ENCODE measurements around the gene RAD54L.
"Not testable (repeated sequence)": the region's sequence is repeated elsewhere in the genome, so short reads cannot be mapped to it uniquely, and the experiment has no call there.

Gene RAD54L

DNA sequence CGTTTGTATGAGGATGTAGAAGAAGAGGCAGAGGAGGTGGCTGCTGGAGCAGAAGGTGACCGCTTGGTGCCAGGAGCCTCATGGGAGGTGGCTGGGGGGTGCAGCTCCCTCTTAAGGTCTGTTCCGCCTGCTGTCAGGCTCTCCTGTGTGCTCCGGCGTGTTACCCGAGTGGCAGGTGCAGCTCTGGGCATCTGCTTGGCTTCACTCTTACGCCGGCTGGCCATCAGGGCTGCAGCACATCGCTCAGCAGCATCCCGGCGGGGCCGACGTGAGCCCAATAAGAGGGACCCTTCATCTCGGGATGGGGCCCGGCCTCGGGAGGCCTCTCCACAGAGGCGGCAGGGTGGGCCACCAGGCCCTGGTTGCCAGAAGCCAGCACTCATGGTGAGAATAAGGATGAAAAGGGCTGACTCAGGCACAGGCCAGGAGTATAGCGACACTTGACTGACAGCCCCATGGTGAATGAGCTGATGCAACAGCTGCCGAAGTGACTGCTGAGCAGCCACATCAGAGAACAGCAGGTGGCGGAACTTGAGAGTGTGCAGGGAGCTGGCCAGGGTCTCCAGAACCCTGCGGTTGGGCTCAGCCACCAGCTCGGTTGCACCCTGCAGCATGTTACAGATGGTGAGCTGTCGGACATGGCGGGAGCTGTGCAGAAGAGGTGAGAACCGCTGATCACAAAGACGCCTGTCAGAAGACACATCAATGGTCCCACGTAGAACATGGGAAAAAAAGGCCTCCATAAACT is 38.3 kb downstream of the RAD54L start:
- no peak for DNase-seq (ENCODE audit: low read depth in 2 of 2)

- DNase-seq (ENCODE audit: low read depth in 2 of 2), result no peak
These were observed 41.0 kb downstream of the RAD54L start for GRCh38 chr1:46288485-46289133.

DNA sequence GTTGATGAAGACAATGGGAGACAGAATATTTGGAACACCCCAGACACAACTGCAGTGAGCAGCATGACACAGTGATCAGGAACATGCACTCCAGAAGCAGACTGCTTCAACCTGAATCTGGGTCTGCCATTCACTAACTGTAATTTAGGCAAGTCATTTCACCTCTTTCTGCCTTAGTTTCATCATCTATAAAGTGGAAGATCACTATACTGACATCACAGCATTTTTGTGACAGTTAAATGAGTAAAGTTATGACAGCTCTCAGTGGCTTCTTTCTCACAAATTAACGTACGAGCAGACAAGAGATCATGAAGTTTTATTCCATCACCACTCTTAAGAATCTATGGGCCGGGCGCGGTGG is 41.6 kb downstream of the RAD54L start:
- DNase-seq (ENCODE audit: low read depth in 2 of 2), result no peak

- no peak for DNase-seq (ENCODE audit: low read depth in 2 of 2)
These were observed 42.4 kb downstream of the RAD54L start for GRCh38 chr1:46289976-46290375.

DNA sequence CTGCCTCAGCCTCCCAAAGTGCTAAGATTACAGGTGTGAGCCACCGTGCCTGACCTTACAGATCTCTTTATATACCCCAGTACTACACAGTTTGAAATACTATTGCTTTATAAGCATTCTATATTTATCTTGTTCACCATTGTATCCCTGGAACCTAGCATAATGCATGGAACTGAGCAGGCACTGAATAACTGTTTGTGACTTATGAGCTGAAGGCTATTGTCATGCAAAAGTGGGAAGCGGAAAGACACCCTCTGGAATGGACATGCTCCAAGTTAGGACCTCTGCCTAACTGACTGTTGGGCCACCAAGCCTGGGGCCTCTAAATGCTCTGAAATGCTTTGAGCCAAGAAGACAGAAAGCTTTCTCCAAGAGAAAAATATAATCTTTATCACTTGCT is 47.7 kb downstream of the RAD54L start:
- DNase-seq (ENCODE audit: low read depth in 2 of 2), result no peak

DNA sequence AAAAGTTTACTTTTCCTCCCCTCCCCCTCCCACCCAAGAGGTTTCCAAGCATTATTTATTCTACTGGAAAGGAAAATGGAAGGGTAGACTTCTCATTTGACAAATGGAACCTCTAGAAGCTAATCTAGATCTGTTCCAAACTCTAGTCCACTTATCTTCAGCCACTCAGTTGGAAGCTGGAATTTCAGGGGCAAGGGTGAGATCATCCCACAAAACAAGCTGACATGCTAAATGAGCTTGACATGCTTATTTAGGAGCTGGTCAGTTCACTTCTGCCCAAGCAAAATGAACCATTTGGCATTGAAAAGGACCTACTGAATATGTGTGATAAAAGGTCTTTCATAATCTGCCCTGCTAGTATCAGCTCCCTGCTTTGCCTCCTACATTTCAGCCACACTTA is 50.8 kb downstream of the RAD54L start:
- no peak for DNase-seq (ENCODE audit: low read depth in 2 of 2)

GRCh38 chr1:46300673-46301405 is 53.3 kb downstream of the RAD54L start:
- no peak for DNase-seq (ENCODE audit: low read depth in 2 of 2)

DNA sequence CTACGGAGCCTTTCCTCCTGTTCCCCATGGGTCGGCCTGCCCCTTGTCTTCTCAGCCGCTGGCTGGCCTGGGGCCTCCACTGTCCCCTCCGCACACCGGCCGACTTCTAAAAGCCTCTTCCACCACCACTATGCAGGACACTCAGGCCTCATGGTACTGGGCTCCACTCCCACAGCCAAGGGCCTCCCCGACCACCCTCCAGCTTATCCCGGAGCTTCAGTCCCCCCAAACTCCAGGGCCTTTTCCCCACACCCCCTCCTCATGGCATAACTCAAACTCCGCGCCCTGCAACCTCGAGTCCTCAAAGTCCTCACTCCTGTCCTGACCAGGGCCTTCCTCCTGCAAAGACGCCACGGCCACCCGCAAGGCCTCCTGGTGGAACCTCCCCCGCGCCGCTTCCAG is 53.8 kb downstream of the RAD54L start:
- DNase-seq (ENCODE audit: low read depth in 2 of 2), result no peak

DNA sequence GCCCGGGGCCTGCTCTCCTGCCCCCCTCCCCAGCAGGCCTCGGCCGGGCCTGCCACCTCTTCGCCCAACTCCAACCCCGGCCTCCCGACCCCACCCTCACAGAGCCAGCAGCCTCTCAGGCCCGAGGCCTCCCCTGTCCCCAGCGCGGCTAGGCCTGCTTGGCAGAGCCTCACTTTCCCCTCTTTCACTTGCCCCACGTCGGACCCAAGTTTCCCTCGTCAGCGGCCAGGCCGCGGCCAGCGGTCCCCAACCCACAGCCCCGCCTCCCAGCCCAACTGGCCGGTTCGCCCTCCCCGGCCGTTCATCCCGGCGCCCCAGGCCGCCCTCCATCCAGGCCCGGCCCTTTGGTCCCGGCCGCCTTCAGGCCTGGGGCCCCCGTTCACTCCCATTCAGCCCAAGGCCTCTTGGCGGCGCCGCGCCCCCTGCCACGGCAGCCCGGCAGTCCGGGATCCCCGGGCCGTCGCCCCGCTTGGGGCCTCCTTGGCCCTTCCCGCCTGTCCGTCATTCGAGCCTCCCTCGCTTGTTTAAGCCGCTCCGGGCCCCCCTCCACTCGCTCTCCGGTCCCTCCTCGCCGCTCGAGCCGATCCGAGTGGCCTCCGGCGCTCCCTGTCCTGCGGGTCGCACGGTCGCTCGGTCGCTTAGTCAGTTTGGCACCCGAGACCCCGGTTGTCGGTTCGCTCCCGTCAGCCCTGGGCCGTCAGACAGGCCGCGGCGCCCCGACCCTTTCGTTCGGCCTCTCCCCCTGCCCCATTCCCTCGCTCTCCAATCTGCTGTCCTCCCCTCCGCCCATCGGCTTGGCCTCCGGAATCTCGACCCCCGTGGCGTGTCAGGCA is 54.5 kb downstream of the RAD54L start:
- DNase-seq (ENCODE audit: low read depth in 2 of 2), result peak in 1 of 2 donors; percentile 22

DNA sequence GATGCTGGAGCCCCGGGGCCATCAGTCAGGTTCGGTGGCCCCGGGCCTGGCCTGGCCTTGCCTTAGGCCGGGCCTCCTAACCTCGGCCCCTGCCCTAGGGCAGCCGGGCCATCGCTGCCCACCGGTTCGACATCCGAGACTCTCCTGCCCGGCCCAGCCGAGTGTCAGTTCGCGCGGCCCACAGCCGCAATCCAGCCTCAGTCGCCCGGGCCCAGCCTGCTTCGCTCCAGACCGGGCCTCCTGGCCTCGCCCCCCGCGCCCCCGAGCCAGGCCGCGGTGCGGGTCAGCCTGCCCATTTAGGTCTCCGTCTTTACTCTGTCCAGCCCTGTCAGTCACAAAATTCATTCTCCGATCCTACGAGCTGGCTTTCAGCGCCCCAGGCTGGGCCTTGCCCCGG is 55.1 kb downstream of the RAD54L start:
- DNase-seq (ENCODE audit: low read depth in 2 of 2), result no peak

GRCh38 chr1:46303038-46303871 is 55.7 kb downstream of the RAD54L start, which contains the start of the genes LRRC41 and UQCRH:
LRRC41 (minus strand) TSS chr1:46303616; CDS start chr1:46303322, 294 bp downstream.
UQCRH (plus strand) TSS chr1:46303698; CDS start chr1:46303767, 69 bp downstream.
- peak; percentile 86 to 88 for DNase-seq (ENCODE audit: low read depth in 2 of 2)

DNA sequence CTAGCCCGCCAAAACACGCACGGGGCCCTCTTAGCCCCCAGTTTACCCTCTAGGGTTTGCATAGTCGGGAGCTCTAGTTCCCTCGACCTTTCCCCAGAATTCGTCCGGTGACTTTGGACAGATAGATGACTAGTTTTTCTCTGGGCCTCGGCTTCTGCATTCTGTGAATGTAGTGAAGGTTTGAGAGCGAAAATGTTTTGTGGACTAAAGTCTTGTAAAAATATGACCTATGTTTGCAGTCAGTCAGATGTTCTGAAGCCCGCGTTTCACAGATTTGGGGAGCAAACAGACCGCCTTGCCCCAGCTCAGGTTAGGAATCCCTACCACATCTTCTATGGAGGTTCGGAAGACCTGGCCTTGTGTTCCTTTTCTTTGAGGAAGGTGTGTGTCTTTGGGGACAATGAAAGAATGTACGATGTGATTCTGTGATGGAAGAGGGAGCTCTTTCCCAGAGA is 56.3 kb downstream of the RAD54L start:
- no peak for DNase-seq (ENCODE audit: low read depth in 2 of 2)

DNA sequence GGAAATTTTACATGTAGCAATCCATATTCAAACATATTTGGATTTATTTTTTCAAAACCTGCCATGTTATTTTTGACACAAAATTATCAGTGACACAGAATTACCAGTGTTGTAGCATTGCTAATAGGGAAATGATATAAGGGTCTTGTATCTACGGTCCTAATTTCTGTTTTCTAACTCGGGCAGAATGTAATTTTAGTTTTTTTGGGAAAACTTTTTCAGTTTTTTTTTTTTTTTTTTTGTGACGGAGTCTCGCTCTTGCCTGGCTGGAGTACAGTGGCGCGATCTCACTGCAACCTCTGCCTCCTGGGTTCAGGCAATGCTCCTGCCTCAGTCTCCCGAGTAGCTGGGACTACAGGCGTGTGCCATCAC is 58.6 kb downstream of the RAD54L start:
- no peak for DNase-seq (ENCODE audit: low read depth in 2 of 2)

- DNase-seq (ENCODE audit: low read depth in 2 of 2), result no peak
These were observed 62.0 kb downstream of the RAD54L start for GRCh38 chr1:46309401-46310159.

- no peak for DNase-seq (ENCODE audit: low read depth in 2 of 2)
These were observed 62.8 kb downstream of the RAD54L start for GRCh38 chr1:46310321-46310720.

DNA sequence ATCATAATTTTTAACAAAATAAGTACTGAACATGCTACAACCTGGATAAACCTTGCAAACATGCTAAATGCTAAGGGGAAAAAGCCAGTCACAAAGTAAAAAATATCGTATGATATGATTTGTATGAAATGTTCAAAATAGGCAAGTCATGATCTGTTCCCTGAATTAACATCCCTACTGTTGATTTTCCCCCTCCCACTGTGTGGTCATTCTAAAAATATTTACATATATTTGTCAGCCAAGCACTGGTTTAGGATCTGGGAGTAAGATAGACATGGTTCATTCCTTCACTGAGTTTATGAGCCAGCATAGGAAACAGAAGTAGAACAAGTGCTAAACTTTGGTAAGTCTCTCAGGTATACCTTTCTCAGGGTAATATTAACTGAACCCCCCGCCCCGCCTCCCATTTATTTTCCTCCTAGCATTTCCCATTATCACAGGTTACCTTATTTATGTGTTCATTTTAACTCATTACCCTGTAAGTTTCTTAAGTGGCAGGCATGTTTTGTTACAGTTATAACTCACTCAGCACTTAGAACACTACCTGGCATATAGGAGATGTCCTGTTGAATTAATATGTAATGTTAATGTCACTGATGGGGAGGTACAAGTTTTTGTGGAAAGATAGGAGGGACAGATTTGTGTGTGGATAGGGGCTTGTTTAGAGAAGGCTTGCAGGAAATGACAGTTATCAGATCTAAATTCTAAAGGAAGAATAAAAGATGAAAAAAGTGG is 68.3 kb downstream of the RAD54L start:
- DNase-seq (ENCODE audit: low read depth in 2 of 2), result no peak

GRCh38 chr1:46317323-46317722 is 69.8 kb downstream of the RAD54L start:
- no peak for DNase-seq (ENCODE audit: low read depth in 2 of 2)

GRCh38 chr1:46319301-46319700 is 71.7 kb downstream of the RAD54L start:
- not testable (repeated sequence) for DNase-seq (ENCODE audit: low read depth in 2 of 2)

Data from stimulated activated CD8-positive, alpha-beta memory T cell treated with anti-CD3 and anti-CD28 coated beads, Interleukin-2, amount 100 ng/mL, for 1 hour (primary cell).